LNCAP (cell line): Measurements from ENCODE around the gene HEBP2.

ENCODE experiments used
- TF ChIP-seq, protein P1 (sequence below): fragments of 450-650 bp; IDR thresholded peaks from 2 replicates; pipeline ENCODE4 v1.5.1; 2017; ENCODE audit warnings: mild to moderate bottlenecking

Gene HEBP2

GRCh38 chr6:138421089-138421488 lies 17.1 kb downstream of the HEBP2 start:
- TF ChIP-seq, protein P1, sequence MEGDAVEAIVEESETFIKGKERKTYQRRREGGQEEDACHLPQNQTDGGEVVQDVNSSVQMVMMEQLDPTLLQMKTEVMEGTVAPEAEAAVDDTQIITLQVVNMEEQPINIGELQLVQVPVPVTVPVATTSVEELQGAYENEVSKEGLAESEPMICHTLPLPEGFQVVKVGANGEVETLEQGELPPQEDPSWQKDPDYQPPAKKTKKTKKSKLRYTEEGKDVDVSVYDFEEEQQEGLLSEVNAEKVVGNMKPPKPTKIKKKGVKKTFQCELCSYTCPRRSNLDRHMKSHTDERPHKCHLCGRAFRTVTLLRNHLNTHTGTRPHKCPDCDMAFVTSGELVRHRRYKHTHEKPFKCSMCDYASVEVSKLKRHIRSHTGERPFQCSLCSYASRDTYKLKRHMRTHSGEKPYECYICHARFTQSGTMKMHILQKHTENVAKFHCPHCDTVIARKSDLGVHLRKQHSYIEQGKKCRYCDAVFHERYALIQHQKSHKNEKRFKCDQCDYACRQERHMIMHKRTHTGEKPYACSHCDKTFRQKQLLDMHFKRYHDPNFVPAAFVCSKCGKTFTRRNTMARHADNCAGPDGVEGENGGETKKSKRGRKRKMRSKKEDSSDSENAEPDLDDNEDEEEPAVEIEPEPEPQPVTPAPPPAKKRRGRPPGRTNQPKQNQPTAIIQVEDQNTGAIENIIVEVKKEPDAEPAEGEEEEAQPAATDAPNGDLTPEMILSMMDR, result no peak

DNA sequence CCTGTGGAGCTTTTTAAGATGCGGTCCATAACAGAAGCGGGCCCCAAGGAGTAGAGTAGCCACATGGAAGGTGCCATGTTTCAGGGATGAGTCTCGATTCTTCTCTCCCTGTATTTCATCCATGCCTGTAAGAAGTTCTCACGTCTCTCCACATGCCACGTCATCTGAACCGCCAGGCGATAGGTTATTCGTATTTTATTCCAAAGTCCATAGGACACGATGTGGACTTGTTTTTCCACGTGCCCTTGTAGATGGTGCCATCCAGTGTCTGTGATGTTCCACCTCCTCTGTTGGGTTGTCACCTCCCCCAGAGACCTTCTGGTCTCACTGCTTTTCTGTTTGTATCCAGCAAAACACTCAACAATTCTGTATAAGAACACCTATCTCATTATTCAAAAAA lies 17.6 kb downstream of the HEBP2 start:
- TF ChIP-seq, protein P1, result no peak

DNA sequence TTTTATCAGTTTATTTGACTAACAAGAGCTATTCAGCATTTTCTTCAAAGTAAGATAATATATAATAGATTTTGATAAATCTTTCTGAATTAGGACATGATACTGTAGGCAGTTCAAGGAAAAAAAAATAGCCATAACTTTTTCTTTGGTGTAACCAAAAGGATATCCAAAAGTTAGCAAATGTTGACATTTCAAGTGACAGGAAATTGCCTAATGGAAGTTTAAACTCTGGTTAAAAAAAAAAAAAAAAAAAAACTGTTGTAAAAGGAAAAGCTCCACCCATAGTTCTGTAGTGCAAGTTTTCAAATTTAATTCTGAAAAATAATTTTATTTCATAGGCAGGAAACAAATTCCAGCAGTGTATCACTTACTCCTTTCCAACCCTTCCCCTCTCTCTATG lies 18.8 kb downstream of the HEBP2 start:
- TF ChIP-seq, protein P1, result no peak

DNA sequence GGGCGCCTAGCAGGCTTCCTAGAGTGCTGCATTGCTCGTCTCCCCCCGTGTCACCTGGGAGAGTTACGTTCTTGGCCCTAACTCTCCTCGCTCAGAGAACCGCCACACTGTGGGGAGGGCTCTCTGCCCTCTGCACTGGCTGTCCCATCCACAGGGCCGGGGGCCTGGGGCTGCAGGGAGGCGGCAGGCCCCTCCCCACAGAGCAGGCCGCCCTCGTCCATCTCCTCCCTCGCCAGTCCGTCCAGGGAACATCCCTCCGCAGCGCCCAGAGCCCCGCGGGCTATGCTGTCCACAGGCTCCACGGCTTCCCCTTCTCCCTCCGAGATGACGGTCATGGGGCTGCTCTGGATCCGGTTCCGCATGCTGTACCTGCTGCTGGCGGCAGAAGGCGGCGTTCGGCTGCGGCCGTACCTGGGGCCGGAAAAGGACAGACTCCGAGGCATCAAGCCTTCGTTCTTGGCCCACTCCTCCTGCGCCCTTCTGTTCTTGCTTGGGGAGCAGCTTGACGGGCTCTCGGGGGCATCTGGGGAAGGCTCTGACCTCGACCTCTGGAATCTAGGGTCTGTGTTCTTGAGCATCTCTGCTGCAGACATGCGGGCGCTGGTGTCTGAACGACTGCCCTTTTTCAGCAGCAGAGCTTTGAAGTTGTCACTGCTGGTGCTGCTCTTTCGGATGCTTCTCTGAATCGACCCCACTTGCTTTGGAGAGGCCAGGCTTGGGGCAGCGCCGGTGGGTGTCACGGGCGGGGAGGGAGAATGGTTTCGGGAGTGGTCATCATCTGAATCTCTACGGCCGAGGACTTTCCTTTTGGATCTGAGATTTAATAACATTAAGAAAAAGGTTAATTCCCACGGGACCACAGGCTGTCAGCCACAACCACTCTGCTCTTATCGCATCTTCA lies 20.2 kb downstream of the HEBP2 start:
- TF ChIP-seq, protein P1, result no peak

GRCh38 chr6:138426500-138427123 lies 22.6 kb downstream of the HEBP2 start:
- TF ChIP-seq, protein P1, result no peak

DNA sequence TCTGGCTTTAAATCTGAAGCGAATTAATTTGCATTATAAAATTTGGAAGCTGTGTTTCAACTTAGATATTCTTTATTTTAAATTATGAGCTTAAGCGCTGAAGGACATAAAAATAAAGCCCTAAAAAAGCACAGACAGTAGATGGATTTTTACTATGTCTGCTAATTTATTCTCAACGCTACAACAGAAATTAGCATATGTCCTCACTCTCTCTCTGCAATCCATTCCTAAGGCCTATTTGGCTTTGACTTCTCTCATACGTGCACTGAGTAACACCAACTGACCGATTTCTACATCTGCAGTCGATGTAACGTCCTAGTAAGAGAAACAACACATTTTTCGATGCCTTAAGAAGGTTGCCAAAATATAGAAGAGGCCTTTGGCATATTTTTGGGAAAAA lies 23.7 kb downstream of the HEBP2 start:
- TF ChIP-seq, protein P1, result no peak

GRCh38 chr6:138428944-138429598 lies 25.0 kb downstream of the HEBP2 start:
- TF ChIP-seq, protein P1, result peak; percentile 66
